ENCODE data around the gene NEMP1.

GRCh38 chr12:57047981-57048380 lies 30.6 kb downstream of the NEMP1 start:
- TF ChIP-seq CTCF (IDR thresholded peaks at IDR 0.05), result no peak
- TF ChIP-seq POLR2A (IDR thresholded peaks at IDR 0.05), result no peak
